Measurements from ENCODE around the gene TSGA10IP. TPM values are rescaled to one million over a fixed set of nuclear protein-coding genes. Genes with fewer than 3 reads are reported as not detected.

The TSGA10IP gene
- total RNA-seq, result not detected in 2 replicates

DNA sequence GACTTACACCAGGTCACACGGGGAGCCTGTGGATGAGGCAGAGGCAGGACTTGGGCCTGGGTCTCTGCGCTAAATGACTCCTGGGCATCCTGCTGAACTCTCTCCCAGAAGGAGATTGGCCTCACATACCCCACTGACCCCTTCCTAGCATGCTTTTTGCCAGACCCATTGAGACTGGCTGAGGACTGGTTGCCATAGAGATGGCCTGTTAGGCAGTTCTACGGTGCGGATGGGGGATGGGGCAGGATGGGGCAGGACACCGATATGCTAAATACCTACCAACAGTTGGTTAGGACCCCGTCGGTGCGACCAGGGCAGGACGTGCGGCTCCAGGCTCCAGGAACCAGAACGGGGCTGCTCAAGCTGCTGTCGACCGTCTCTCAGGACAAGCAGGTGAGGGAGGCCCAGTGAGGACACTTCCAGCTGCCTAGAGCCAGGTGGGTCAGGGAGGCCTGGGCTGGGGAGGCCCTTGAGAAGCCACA, at the start of gene TSGA10IP:
TSGA10IP (plus strand) TSS at position 51 of the 482 bp plus-strand sequence; CDS start at position 247, 196 bp downstream.

GRCh38 chr11:65900125-65900898, 45.0 kb upstream of the TSGA10IP start, which contains the start of gene FOSL1:
TSS of gene FOSL1 (minus strand) at chr11:65900388. CDS start at chr11:65900339, 49 bp downstream.

DNA sequence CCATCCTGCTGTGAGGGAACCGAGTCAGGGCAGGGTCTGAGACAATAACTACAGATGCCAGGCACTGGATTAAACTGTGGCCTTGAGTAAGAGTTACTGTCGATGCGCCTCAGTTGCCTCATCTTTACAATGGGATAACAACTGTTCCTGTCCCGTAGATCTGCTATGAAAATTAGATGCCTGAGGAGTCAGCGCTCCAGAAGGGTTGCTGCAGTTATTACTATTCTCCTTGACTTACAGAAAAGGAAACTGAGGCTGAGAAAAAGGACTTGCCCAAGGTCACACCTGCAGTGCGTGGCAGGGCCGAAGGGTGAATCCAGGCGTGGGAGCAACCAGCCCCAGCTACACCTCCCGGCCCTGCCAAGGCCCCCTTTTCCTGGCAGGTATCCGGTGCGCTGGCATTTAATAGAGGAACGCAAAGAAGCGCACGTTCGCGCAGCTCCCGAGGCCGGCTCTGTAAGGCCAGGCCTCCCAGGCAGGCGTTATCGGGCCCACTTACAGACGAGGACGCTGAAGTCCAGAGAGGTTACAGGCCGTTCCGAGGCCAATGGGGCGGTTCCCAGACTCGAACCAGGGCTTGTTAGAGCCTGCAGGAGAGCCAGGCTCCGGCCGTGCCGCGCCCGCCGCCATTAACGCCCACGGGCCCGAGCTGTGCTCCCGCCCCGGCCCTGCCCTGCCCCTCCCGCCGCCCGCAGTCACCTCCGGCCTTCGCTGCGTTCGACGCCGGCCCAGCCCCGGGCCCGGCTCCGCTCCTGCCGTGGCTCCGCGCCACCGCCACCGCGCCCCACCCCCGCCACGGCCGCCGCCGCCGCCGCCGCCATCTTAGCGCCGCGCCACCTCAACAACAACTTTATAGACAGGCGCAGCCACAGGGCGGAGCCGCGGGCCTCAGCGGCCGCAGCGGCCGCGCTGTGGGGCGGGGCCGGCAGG, 26.8 kb upstream of the TSGA10IP start, which contains the start of gene C11orf68:
C11orf68 (minus strand) TSS at position 852 of the 930 bp plus-strand sequence; CDS start at position 821, 31 bp downstream.

GRCh38 chr11:65919141-65919572, 26.1 kb upstream of the TSGA10IP start, which contains the start of gene DRAP1:
TSS of gene DRAP1 (plus strand) at chr11:65919426. CDS start at chr11:65919502, 76 bp downstream.

DNA sequence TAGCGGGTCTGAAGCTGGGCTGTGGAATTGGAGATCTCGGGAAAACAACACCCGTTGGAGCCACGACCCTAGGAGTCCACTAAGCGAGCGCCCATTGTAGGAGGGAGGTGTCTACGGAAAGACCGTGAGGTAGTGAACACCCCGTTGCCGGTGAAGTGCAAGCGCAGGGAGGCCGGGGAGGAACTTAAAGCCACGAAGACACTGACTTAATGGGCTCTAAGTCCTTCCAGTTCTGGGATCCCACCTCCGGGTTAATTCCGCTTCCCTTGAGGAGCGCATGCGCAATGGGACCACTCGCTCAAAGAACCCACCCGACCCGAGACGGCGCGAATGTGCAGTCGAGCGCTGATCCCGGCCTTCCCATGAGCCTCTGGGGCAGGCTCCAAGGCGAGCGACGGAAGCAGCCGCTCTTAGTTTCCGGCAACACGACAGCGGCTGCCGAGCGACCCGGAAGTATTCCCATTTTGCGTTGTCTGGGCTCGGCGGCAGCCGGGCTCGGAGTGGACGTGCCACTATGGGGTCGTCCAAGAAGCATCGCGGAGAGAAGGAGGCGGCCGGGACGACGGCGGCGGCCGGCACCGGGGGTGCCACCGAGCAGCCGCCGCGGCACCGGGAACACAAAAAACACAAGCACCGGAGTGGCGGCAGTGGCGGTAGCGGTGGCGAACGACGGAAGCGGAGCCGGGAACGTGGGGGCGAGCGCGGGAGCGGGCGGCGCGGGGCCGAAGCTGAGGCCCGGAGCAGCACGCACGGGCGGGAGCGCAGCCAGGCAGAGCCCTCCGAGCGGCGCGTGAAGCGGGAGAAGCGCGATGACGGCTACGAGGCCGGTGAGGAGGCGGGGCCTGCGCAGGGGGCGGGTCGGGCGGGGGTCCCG, 16.2 kb downstream of the TSGA10IP start, which contains the start of gene SART1:
SART1 (plus strand) TSS at position 468 of the 874 bp plus-strand sequence; CDS start at position 515, 47 bp downstream.

GRCh38 chr11:66001942-66002647, 56.8 kb downstream of the TSGA10IP start, which contains the start of the genes BANF1 and EIF1AD:
TSS of gene BANF1 (plus strand) at chr11:66002503. CDS start at chr11:66003251, 748 bp downstream.
TSS of gene EIF1AD (minus strand) at chr11:66002157. CDS start at chr11:66000389, 1,768 bp downstream.

Other genes starting within 250 kb of the TSGA10IP start
- gene KAT5, start 233.2 kb upstream of the TSGA10IP start, total RNA-seq, result 28.3 and 33.3 TPM in 2 replicates
- gene RNASEH2C, start 224.7 kb upstream of the TSGA10IP start, total RNA-seq, result 17.3 and 52.9 TPM in 2 replicates
- gene AP5B1, start 164.5 kb upstream of the TSGA10IP start, total RNA-seq, result 8.3 and 11.2 TPM in 2 replicates
- not detected in 2 replicates for gene OVOL1, start 158.4 kb upstream of the TSGA10IP start, total RNA-seq
- gene SNX32, start 111.5 kb upstream of the TSGA10IP start, total RNA-seq, result 0.92 and 1.8 TPM in 2 replicates
- gene CFL1, start 87.3 kb upstream of the TSGA10IP start, total RNA-seq, result 802 and 1,540 TPM in 2 replicates
- 42.3 and 44.8 TPM in 2 replicates for gene MUS81, start 85.0 kb upstream of the TSGA10IP start, total RNA-seq
- gene EFEMP2, start 72.7 kb upstream of the TSGA10IP start, total RNA-seq, result 90.3 and 91.1 TPM in 2 replicates
- not detected in 2 replicates for gene CTSW, start 65.6 kb upstream of the TSGA10IP start, total RNA-seq
- 144 and 150 TPM in 2 replicates for gene FIBP, start 57.0 kb upstream of the TSGA10IP start, total RNA-seq
- 34.0 and 44.2 TPM in 2 replicates for gene CCDC85B, start 54.8 kb upstream of the TSGA10IP start, total RNA-seq
- 6.2 and 31.1 TPM in 2 replicates for gene FOSL1, start 45.1 kb upstream of the TSGA10IP start, total RNA-seq
- 21.1 and 28.4 TPM in 2 replicates for gene C11orf68, start 26.4 kb upstream of the TSGA10IP start, total RNA-seq
- gene DRAP1, start 26.1 kb upstream of the TSGA10IP start, total RNA-seq, result 124 and 149 TPM in 2 replicates
- gene SART1, start 16.3 kb downstream of the TSGA10IP start, total RNA-seq, result 34.1 and 39.3 TPM in 2 replicates
- gene EIF1AD, start 56.7 kb downstream of the TSGA10IP start, total RNA-seq, result 33.3 and 46.9 TPM in 2 replicates
- gene BANF1, start 57.0 kb downstream of the TSGA10IP start, total RNA-seq, result 8.3 and 15.7 TPM in 2 replicates
- 0.51 TPM in 1 of 2 replicates, not detected in the other for gene CST6, start 66.5 kb downstream of the TSGA10IP start, total RNA-seq
- not detected in 2 replicates for gene CATSPER1, start 81.0 kb downstream of the TSGA10IP start, total RNA-seq
- 0.23 TPM in 1 of 2 replicates, not detected in the other for gene GAL3ST3, start 103.7 kb downstream of the TSGA10IP start, total RNA-seq
- gene SF3B2, start 106.9 kb downstream of the TSGA10IP start, total RNA-seq, result 113 and 163 TPM in 2 replicates
- 77.5 and 125 TPM in 2 replicates for gene PACS1, start 124.8 kb downstream of the TSGA10IP start, total RNA-seq

All from smooth muscle cell of the umbilical artery (primary cell).